H1 (cell line): Measurements from ENCODE around the gene THPO.

Source experiments
- ATF3 ChIP-seq: IDR thresholded peaks from 2 replicates; pipeline ENCODE4 v1.6.1; 2011; ENCODE audit warnings: low read depth, mild to moderate bottlenecking, low read length; ENCODE audit not compliant: insufficient read depth
- EGR1 ChIP-seq: IDR thresholded peaks from 2 replicates; pipeline ENCODE4 v1.6.1; 2011; ENCODE audit warnings: low read depth, low read length, borderline replicate concordance
- EZH2 ChIP-seq: fragments of 200-600 bp; sonication (generic); IDR thresholded peaks from 2 replicates; pipeline ENCODE4 v1.7.1; 2012; ENCODE audit warnings: low read depth, mild to moderate bottlenecking, moderate library complexity, low read length, inconsistent platforms; ENCODE audit not compliant: severe bottlenecking
- MAFK ChIP-seq: IDR thresholded peaks from 2 replicates; pipeline ENCODE4 v1.6.1; 2012; ENCODE audit warnings: low read depth, mild to moderate bottlenecking, improper control_type of control experiment, low read length
- NRF1 ChIP-seq: IDR thresholded peaks from 2 replicates; pipeline ENCODE4 v1.6.1; 2011; ENCODE audit warnings: mild to moderate bottlenecking, low read depth, low read length, improper control_type of control experiment
- POLR2AphosphoS5 ChIP-seq: IDR thresholded peaks from 2 replicates; pipeline ENCODE4 v1.6.1; 2011; ENCODE audit warnings: low read depth, low read length
- SIN3A ChIP-seq, 2 experiments: IDR thresholded peaks in 1 of 2; conservative IDR thresholded peaks in 1 of 2; 2 replicates each; pipeline ENCODE4 v1.6.1; 2011 to 2012; ENCODE audit warnings: low read length in 2 of 2, improper control_type of control experiment in 1 of 2, low read depth in 1 of 2, mild to moderate bottlenecking in 1 of 2
- TF ChIP-seq, protein P1 (sequence below), 3 experiments: IDR thresholded peaks; 1 replicate in 2 of 3; 2 replicates in 1 of 3; pipeline versions ENCODE4 v1.5.1 to v1.6.1; 2011; ENCODE audit warnings: low read length in 3 of 3, mild to moderate bottlenecking in 3 of 3, inconsistent platforms in 2 of 3, low read depth in 1 of 3, moderate library complexity in 1 of 3; ENCODE audit not compliant: insufficient read depth in 1 of 3; ENCODE audit errors: control extremely low read depth in 1 of 3

DNA sequence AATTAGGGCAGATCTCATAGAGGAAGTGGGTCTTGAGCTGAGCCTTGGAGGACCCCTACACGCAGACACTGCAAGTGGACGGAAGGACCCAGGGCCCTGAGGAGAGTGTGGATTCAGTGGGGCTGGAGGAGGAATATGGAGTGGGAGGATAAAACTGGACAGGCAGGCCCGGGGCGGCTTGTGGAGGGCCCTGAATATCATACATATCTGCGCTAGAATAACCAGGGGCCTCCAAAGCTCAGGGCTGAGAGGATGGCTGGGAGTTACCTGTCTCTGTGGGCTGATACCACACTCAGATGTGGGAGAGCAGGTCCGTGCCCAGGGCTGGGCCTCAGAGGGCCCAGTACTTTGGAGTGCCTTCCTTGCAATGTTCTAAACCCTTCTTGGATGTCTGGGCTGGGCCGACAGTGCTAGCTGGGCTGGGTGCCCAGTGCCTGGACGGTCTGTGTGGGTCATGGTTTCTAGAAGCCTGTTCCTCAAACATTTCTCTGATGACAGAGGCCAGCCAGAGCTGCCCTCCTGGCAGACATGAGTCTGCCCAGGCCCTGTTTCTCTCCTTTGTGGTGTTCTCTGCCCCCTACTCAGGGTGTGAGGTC lies 31.4 kb upstream of the THPO start:
- TF ChIP-seq, protein P1, sequence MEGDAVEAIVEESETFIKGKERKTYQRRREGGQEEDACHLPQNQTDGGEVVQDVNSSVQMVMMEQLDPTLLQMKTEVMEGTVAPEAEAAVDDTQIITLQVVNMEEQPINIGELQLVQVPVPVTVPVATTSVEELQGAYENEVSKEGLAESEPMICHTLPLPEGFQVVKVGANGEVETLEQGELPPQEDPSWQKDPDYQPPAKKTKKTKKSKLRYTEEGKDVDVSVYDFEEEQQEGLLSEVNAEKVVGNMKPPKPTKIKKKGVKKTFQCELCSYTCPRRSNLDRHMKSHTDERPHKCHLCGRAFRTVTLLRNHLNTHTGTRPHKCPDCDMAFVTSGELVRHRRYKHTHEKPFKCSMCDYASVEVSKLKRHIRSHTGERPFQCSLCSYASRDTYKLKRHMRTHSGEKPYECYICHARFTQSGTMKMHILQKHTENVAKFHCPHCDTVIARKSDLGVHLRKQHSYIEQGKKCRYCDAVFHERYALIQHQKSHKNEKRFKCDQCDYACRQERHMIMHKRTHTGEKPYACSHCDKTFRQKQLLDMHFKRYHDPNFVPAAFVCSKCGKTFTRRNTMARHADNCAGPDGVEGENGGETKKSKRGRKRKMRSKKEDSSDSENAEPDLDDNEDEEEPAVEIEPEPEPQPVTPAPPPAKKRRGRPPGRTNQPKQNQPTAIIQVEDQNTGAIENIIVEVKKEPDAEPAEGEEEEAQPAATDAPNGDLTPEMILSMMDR (IDR thresholded peaks at IDR 0.05; ENCODE audit: control extremely low read depth in 1 of 3, insufficient read depth in 1 of 3, low read depth in 1 of 3, low read length in 3 of 3): no peak
- TF ChIP-seq POLR2AphosphoS5: no peak
- no peak for TF ChIP-seq NRF1
- no peak for TF ChIP-seq EZH2
- TF ChIP-seq ATF3: no peak
- no peak for TF ChIP-seq SIN3A (conservative IDR thresholded peaks at IDR 0.05 in 1 of 2, IDR thresholded peaks at IDR 0.05 in 1 of 2; ENCODE audit: low read depth in 1 of 2, low read length in 2 of 2)
- TF ChIP-seq MAFK: no peak
- no peak for TF ChIP-seq EGR1
